HG03066 (cell line): ENCODE results near the gene TRAPPC3L.

Source experiments
- ATAC-seq: cut with Tn5 transposase; IDR thresholded peaks from one replicate; pipeline ENCODE4 v1.9.1; 2021; ENCODE audit warnings: low read depth; ENCODE audit not compliant: unreplicated experiment

Gene TRAPPC3L

GRCh38 chr6:116560130-116560529, 14.6 kb upstream of the TRAPPC3L start:
- ATAC-seq = no peak

- ATAC-seq = no peak
Measured at GRCh38 chr6:116557893-116558292, 12.4 kb upstream of the TRAPPC3L start.

- no peak for ATAC-seq
Measured at GRCh38 chr6:116556814-116557415, 11.4 kb upstream of the TRAPPC3L start.

- no peak for ATAC-seq
Measured at GRCh38 chr6:116556065-116556464, 10.6 kb upstream of the TRAPPC3L start.

- ATAC-seq = no peak
Measured at GRCh38 chr6:116553451-116553850, 8.0 kb upstream of the TRAPPC3L start, which contains the start of gene CALHM4. Gene CALHM4, plus strand, starts transcription at chr6:116553751. Its CDS starts 43 bp downstream, at chr6:116553794.

- ATAC-seq = no peak
Measured at GRCh38 chr6:116550796-116551195, 5.3 kb upstream of the TRAPPC3L start.

GRCh38 chr6:116547358-116547757, 1.9 kb upstream of the TRAPPC3L start:
- ATAC-seq = no peak

- ATAC-seq = no peak
Measured at GRCh38 chr6:116543149-116543548, 2.3 kb downstream of the TRAPPC3L start.

GRCh38 chr6:116542426-116542825, 3.1 kb downstream of the TRAPPC3L start:
- ATAC-seq = no peak

GRCh38 chr6:116536216-116536621, 9.3 kb downstream of the TRAPPC3L start:
- ATAC-seq = no peak

- no peak for ATAC-seq
Measured at GRCh38 chr6:116535109-116535508, 10.4 kb downstream of the TRAPPC3L start.

- no peak for ATAC-seq
Measured at GRCh38 chr6:116533233-116533957, 12.1 kb downstream of the TRAPPC3L start.

- ATAC-seq = peak; percentile 70
Measured at GRCh38 chr6:116531675-116532570, 13.6 kb downstream of the TRAPPC3L start.

- ATAC-seq = no peak
Measured at GRCh38 chr6:116530436-116530835, 15.0 kb downstream of the TRAPPC3L start.

GRCh38 chr6:116529466-116530290, 15.8 kb downstream of the TRAPPC3L start:
- ATAC-seq = no peak

- ATAC-seq = no peak
Measured at GRCh38 chr6:116528780-116529179, 16.7 kb downstream of the TRAPPC3L start.

- no peak for ATAC-seq
Measured at GRCh38 chr6:116528133-116528532, 17.4 kb downstream of the TRAPPC3L start.

GRCh38 chr6:116524236-116524635, 21.2 kb downstream of the TRAPPC3L start:
- no peak for ATAC-seq

GRCh38 chr6:116522896-116523295, 22.6 kb downstream of the TRAPPC3L start:
- ATAC-seq = no peak

- ATAC-seq = no peak
Measured at GRCh38 chr6:116518621-116519368, 26.7 kb downstream of the TRAPPC3L start.
